Nephron progenitor cell (in vitro differentiated cells): Measurements from ENCODE around the gene PSORS1C1.

Source experiments
- DNase-seq: peaks from one replicate; pipeline ENCODE4 v3.0.0; 2021
- H3K27ac Mint-ChIP-seq: 2 replicates; pipeline ENCODE4 v1.8.0; 2021; ENCODE audit warnings: mild to moderate bottlenecking, moderate library complexity, mixed read lengths
- H3K27me3 Mint-ChIP-seq: 2 replicates; pipeline ENCODE4 v1.8.0; 2021; ENCODE audit warnings: mild to moderate bottlenecking, low read depth, mixed read lengths; ENCODE audit not compliant: poor library complexity
- H3K36me3 Mint-ChIP-seq: 2 replicates; pipeline ENCODE4 v1.8.0; 2021; ENCODE audit warnings: low read depth, mixed read lengths
- H3K4me1 Mint-ChIP-seq: 2 replicates; pipeline ENCODE4 v1.8.0; 2021; ENCODE audit warnings: mixed read lengths
- H3K4me3 Mint-ChIP-seq: 2 replicates; pipeline ENCODE4 v1.8.0; 2021; ENCODE audit warnings: mild to moderate bottlenecking, moderate library complexity, mixed read lengths
- H3K9me3 Mint-ChIP-seq: 2 replicates; pipeline ENCODE4 v1.8.0; 2021; ENCODE audit warnings: mild to moderate bottlenecking, moderate library complexity, mixed read lengths
- CTCF ChIP-seq: fragments of 200-600 bp; sonication (generic); IDR thresholded peaks from 2 replicates; pipeline ENCODE4 v1.5.0; 2021; ENCODE audit warnings: antibody characterized with exemption

The PSORS1C1 gene

GRCh38 chr6:31120151-31120915 is 5.7 kb downstream of the PSORS1C1 start, which contains the start of gene CDSN:
Gene CDSN, minus strand, starts transcription at chr6:31120446. Its CDS starts 27 bp downstream, at chr6:31120419.
- peaks cover 32% of the 10 kb centered on the region for H3K4me1 Mint-ChIP-seq
- no peak for TF ChIP-seq CTCF
- H3K9me3 Mint-ChIP-seq, result no peaks in the 10 kb centered on the region
- no peaks in the 10 kb centered on the region for H3K36me3 Mint-ChIP-seq
- H3K4me3 Mint-ChIP-seq, result no peak within 1 kb of the TSS
- peak within 1 kb of the TSS; percentile 46 for H3K27ac Mint-ChIP-seq
- DNase-seq, result no peak
- H3K27me3 Mint-ChIP-seq, result peaks cover 6% of the 10 kb centered on the region

GRCh38 chr6:31121131-31121790 is 6.7 kb downstream of the PSORS1C1 start:
- no peak for DNase-seq
- Mint-ChIP-seq H3K9me3 (no peaks in the 10 kb centered on the region), H3K36me3 (no peaks in the 10 kb centered on the region), H3K27ac (peak overlapping the region; percentile 34), H3K4me3 (no peak overlapping the region), H3K4me1 (peaks cover 31% of the 10 kb centered on the region), H3K27me3 (peaks cover 3% of the 10 kb centered on the region)
- TF ChIP-seq CTCF, result no peak

GRCh38 chr6:31122791-31123706 is 8.4 kb downstream of the PSORS1C1 start:
- Mint-ChIP-seq H3K4me3 (no peak overlapping the region), H3K27ac (no peak overlapping the region), H3K27me3 (peaks cover 4% of the 10 kb centered on the region), H3K4me1 (peaks cover 26% of the 10 kb centered on the region), H3K9me3 (no peaks in the 10 kb centered on the region), H3K36me3 (no peaks in the 10 kb centered on the region)
- TF ChIP-seq CTCF, result no peak
- DNase-seq, result no peak

GRCh38 chr6:31125162-31125561 is 10.6 kb downstream of the PSORS1C1 start:
- no peak overlapping the region for H3K4me3 Mint-ChIP-seq
- H3K4me1 Mint-ChIP-seq, result peaks cover 26% of the 10 kb centered on the region
- no peaks in the 10 kb centered on the region for H3K36me3 Mint-ChIP-seq
- peaks cover 11% of the 10 kb centered on the region for H3K27me3 Mint-ChIP-seq
- no peak for DNase-seq
- H3K27ac Mint-ChIP-seq, result no peak overlapping the region
- no peaks in the 10 kb centered on the region for H3K9me3 Mint-ChIP-seq
- no peak for TF ChIP-seq CTCF

GRCh38 chr6:31125586-31126363 is 11.2 kb downstream of the PSORS1C1 start:
- H3K27ac Mint-ChIP-seq, result no peak overlapping the region
- no peak for DNase-seq
- no peaks in the 10 kb centered on the region for H3K36me3 Mint-ChIP-seq
- H3K27me3 Mint-ChIP-seq, result peaks cover 11% of the 10 kb centered on the region
- no peak overlapping the region for H3K4me3 Mint-ChIP-seq
- no peak for TF ChIP-seq CTCF
- no peaks in the 10 kb centered on the region for H3K9me3 Mint-ChIP-seq
- peaks cover 26% of the 10 kb centered on the region for H3K4me1 Mint-ChIP-seq
